Glutamatergic neuron (in vitro differentiated cells): ENCODE measurements around the gene SHF. TPM values are rescaled to one million over a fixed set of nuclear protein-coding genes. Genes with fewer than 3 reads are reported as not detected.

Experiments used
- DNase-seq: peaks from one replicate; pipeline ENCODE4 v3.0.0; 2022
- H3K27ac Mint-ChIP-seq: one replicate; pipeline ENCODE4 v1.8.0; 2020; ENCODE audit warnings: mild to moderate bottlenecking, mixed read lengths, inconsistent platforms; ENCODE audit not compliant: unreplicated experiment
- H3K27me3 Mint-ChIP-seq: one replicate; pipeline ENCODE4 v1.8.0; 2020; ENCODE audit warnings: mild to moderate bottlenecking, moderate library complexity, mixed read lengths, inconsistent platforms; ENCODE audit not compliant: unreplicated experiment
- H3K36me3 Mint-ChIP-seq: one replicate; pipeline ENCODE4 v1.8.0; 2020; ENCODE audit warnings: mild to moderate bottlenecking, mixed read lengths, inconsistent platforms; ENCODE audit not compliant: unreplicated experiment
- H3K4me1 Mint-ChIP-seq: one replicate; pipeline ENCODE4 v1.8.0; 2020; ENCODE audit warnings: mild to moderate bottlenecking, low read depth, mixed read lengths, inconsistent platforms; ENCODE audit not compliant: unreplicated experiment
- H3K4me3 Mint-ChIP-seq: one replicate; pipeline ENCODE4 v1.8.0; 2020; ENCODE audit warnings: mild to moderate bottlenecking, mixed read lengths, inconsistent platforms; ENCODE audit not compliant: unreplicated experiment
- H3K9me3 Mint-ChIP-seq: one replicate; pipeline ENCODE4 v1.8.0; 2020; ENCODE audit warnings: mild to moderate bottlenecking, moderate library complexity, mixed read lengths, inconsistent platforms; ENCODE audit not compliant: unreplicated experiment
- CTCF ChIP-seq: fragments of 200-600 bp; sonication (generic); IDR thresholded peaks from one replicate; pipeline ENCODE4 v1.5.0; 2021; ENCODE audit not compliant: partially characterized antibody, unreplicated experiment
- total RNA-seq: library from RNA; stranded (reverse); fragmentation: NEBNext Ultra II Directional; extraction: Animal tissue kit (Norgen Biotek cat#: 25700); gene quantifications from one replicate; pipeline ENCODE4 v1.2.1, GENCODE V29; 2021; ENCODE audit not compliant: unreplicated experiment

Gene SHF
- total RNA-seq, 1 donor from 2014 or later, result 309 TPM

GRCh38 chr15:45221053-45221599 lies 33.4 kb upstream of the SHF start:
- no peaks in the 10 kb centered on the region for H3K27me3 Mint-ChIP-seq
- H3K4me1 Mint-ChIP-seq, result no peaks in the 10 kb centered on the region
- H3K4me3 Mint-ChIP-seq, result no peak overlapping the region
- DNase-seq, result no peak
- H3K36me3 Mint-ChIP-seq, result no peaks in the 10 kb centered on the region
- no peak overlapping the region for H3K27ac Mint-ChIP-seq
- H3K9me3 Mint-ChIP-seq, result no peaks in the 10 kb centered on the region
- TF ChIP-seq CTCF, result no peak

DNA sequence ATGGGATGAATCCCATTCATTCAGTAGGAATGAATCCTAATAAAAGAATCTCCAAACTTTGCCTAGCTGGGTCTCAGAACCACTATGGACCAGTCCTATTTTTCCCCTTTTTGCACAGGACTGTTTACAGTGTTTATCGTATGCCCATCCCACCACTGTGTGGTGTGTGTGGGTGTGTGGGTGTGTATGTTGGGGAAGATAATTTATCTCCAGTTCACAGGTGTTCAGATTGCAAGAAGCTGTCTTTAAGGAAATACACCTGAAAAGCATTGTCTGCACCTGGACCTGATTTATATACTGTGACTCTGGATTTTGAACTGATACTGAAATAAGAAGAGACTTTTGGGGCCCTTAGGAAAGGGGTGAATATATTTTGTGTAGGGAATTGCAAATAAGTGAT lies 24.7 kb upstream of the SHF start:
- Mint-ChIP-seq H3K27me3 (no peaks in the 10 kb centered on the region), H3K9me3 (peaks cover 2% of the 10 kb centered on the region), H3K4me1 (no peaks in the 10 kb centered on the region), H3K4me3 (no peak overlapping the region), H3K27ac (no peak overlapping the region), H3K36me3 (no peaks in the 10 kb centered on the region)
- no peak for DNase-seq
- no peak for TF ChIP-seq CTCF

DNA sequence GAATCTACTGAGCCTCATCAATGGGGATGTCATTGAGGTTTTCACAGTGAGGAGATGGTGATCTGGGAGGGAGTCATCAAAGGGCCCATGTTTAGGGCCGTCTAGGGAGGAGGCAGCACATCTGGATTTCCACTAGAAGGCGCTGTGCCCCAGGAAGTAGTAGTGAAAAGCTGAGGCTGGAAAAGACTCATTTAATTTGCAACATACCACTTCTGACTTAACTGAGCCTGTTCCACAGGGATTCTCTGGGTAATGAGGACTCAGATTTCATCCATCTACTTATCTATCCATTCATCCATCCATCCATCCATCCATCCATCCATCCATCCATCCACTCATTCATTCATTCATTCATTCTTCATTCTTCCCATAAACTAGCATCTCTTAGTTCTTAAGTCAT lies 17.4 kb upstream of the SHF start:
- no peak overlapping the region for H3K4me3 Mint-ChIP-seq
- peaks cover 4% of the 10 kb centered on the region for H3K4me1 Mint-ChIP-seq
- peaks cover 2% of the 10 kb centered on the region for H3K27me3 Mint-ChIP-seq
- peak; percentile 84 for TF ChIP-seq CTCF
- no peaks in the 10 kb centered on the region for H3K9me3 Mint-ChIP-seq
- peak; percentile 76 for DNase-seq
- no peaks in the 10 kb centered on the region for H3K36me3 Mint-ChIP-seq
- H3K27ac Mint-ChIP-seq, result no peak overlapping the region

GRCh38 chr15:45203182-45203581 lies 15.4 kb upstream of the SHF start:
- H3K4me1 Mint-ChIP-seq, result peaks cover 9% of the 10 kb centered on the region
- H3K27ac Mint-ChIP-seq, result no peak overlapping the region
- no peak for TF ChIP-seq CTCF
- H3K9me3 Mint-ChIP-seq, result no peaks in the 10 kb centered on the region
- no peak for DNase-seq
- H3K36me3 Mint-ChIP-seq, result no peaks in the 10 kb centered on the region
- no peak overlapping the region for H3K4me3 Mint-ChIP-seq
- H3K27me3 Mint-ChIP-seq, result peaks cover 17% of the 10 kb centered on the region

GRCh38 chr15:45201869-45202268 lies 14.1 kb upstream of the SHF start:
- DNase-seq, result no peak
- H3K9me3 Mint-ChIP-seq, result peaks cover 4% of the 10 kb centered on the region
- H3K36me3 Mint-ChIP-seq, result no peaks in the 10 kb centered on the region
- H3K27ac Mint-ChIP-seq, result no peak overlapping the region
- peaks cover 9% of the 10 kb centered on the region for H3K4me1 Mint-ChIP-seq
- peaks cover 20% of the 10 kb centered on the region for H3K27me3 Mint-ChIP-seq
- no peak for TF ChIP-seq CTCF
- no peak overlapping the region for H3K4me3 Mint-ChIP-seq
